NT2/D1 (cell line): ENCODE data around the gene NR2F1-AS1.

Source experiments
- SUZ12 ChIP-seq: IDR thresholded peaks from 2 replicates; pipeline ENCODE4 v1.6.1; 2011; ENCODE audit not compliant: insufficient read length, insufficient read depth; ENCODE audit errors: extremely low read depth
- YY1 ChIP-seq: IDR thresholded peaks from 2 replicates; pipeline ENCODE4 v1.6.1; 2011; ENCODE audit not compliant: insufficient read length, insufficient read depth
- ZNF274 ChIP-seq: IDR thresholded peaks from 2 replicates; pipeline ENCODE4 v1.6.1; 2011; ENCODE audit warnings: mild to moderate bottlenecking, low read depth, low read length

DNA sequence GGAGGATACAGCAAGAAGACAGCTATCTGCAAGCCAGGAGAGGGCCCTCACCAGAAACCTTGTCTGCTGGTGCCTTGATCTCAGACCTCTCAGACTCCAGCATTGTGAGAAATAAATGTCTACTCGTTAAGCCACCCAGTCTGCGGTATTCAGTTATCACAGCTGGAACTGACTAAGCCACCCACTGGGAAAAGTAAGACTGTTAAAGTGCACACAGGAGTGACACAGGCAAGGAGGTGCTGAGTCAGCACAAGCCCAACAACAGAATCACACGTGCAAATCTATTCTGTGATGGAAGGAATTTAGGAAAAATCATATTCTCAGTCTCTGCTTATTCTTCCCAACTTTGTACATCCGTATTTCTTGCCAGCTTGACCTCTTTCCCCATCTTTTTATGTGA, 200.0 kb downstream of the NR2F1-AS1 start:
- TF ChIP-seq YY1, result no peak
- no peak for TF ChIP-seq SUZ12
- no peak for TF ChIP-seq ZNF274
